Mesothelial cell of epicardium (in vitro differentiated cells): ENCODE measurements around the gene BPHL. TPM values are rescaled to one million over a fixed set of nuclear protein-coding genes. Genes with fewer than 3 reads are reported as not detected.
"Not testable (repeated sequence)": the region's sequence is repeated elsewhere in the genome, so short reads cannot be mapped to it uniquely, and the experiment has no call there.

Experiments used
- DNase-seq, 2 experiments: peaks; one replicate each; pipeline ENCODE4 v3.0.0; 2021; ENCODE audit warnings: low spot score in 2 of 2; ENCODE audit not compliant: unreplicated experiment in 2 of 2
- H3K27ac Mint-ChIP-seq: 2 replicates; pipeline ENCODE4 v1.8.0; 2021; ENCODE audit warnings: mixed read lengths
- H3K27me3 Mint-ChIP-seq: 2 replicates; pipeline ENCODE4 v1.8.0; 2021; ENCODE audit warnings: low read depth, mixed read lengths
- H3K36me3 Mint-ChIP-seq: 2 replicates; pipeline ENCODE4 v1.8.0; 2021; ENCODE audit warnings: mixed read lengths
- H3K4me1 Mint-ChIP-seq: 2 replicates; pipeline ENCODE4 v1.8.0; 2021; ENCODE audit warnings: mixed read lengths
- H3K4me3 Mint-ChIP-seq: 2 replicates; pipeline ENCODE4 v1.8.0; 2021; ENCODE audit warnings: mild to moderate bottlenecking, moderate library complexity, mixed read lengths
- H3K9me3 Mint-ChIP-seq: 2 replicates; pipeline ENCODE4 v1.8.0; 2021; ENCODE audit warnings: mixed read lengths
- total RNA-seq: library from RNA; stranded (reverse); gene quantifications from 3 replicates; pipeline ENCODE4 v1.2.1, GENCODE V29; 2021
- TF ChIP-seq, protein P1 (sequence below): fragments of 200-600 bp; sonication (generic); IDR thresholded peaks from one replicate; pipeline ENCODE4 v1.5.0; 2021; ENCODE audit warnings: antibody characterized with exemption; ENCODE audit not compliant: unreplicated experiment

Gene BPHL
- total RNA-seq, 1 donor from 2014 or later = 49.2 TPM

DNA sequence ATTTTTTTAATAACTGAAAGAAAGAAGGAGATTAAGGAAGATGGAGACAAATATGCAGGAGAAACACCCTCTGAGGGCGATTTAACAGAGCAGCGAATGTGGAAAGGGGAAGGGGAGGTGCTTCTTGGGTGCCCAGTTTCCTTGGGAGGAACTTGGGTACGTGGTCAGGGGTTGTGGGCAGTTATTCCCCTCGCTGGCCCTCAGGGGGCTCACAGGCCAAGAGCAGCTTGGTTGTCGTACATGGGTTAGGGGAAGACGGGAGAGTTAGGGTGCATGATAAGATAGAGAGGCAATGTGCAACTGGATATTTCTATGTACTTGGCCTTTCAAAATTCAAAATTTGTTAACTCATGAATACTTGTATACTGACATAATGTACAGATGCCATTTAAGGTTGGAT, 45.9 kb downstream of the BPHL start:
- no peaks in the 10 kb centered on the region for H3K36me3 Mint-ChIP-seq

DNA sequence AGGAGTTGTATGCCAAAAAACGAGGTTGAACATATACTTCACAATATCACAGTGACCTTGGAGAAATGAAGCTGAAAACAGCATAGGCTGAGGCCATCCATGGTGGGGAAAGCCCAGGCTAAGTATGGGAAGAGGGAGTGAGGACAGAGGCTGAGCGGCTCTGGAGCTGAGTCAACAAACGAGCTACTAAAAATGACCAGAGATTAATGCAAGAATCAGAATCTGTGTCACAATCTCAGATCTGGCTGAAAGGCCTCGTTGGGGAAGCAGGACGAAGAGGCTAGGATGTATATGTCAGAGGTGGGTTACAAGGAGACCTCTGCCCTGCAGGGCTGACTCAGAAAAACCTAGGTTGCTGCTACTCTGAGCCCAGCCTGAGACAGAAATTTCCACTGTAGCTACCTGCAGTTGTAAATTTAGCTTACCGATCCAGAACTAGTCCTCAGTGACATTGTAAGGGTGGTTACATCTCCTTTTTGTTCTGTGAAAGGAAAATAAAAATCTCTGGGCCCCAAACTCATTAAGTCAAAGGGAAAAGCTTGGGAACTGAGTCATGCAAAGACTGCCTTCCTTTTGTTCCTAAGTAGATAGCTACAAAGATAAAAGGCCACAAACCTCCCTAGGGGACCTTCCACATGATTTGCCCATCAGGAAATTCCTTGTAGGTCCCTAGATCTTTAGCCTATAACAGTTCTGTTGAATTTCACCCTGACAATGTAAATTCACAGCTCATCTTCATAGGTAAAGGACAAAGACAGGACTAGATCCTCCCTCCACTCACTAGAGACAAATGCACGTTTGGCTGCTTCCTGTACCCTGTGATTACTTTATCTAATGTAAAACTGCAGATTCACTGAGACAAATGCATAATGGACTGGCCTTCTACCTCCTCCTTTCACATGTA, 47.4 kb downstream of the BPHL start:
- Mint-ChIP-seq H3K36me3 (no peaks in the 10 kb centered on the region), H3K27me3 (peaks cover 14% of the 10 kb centered on the region), H3K4me1 (peaks cover 19% of the 10 kb centered on the region), H3K9me3 (no peaks in the 10 kb centered on the region), H3K4me3 (no peak overlapping the region), H3K27ac (no peak overlapping the region)
- TF ChIP-seq, protein P1, sequence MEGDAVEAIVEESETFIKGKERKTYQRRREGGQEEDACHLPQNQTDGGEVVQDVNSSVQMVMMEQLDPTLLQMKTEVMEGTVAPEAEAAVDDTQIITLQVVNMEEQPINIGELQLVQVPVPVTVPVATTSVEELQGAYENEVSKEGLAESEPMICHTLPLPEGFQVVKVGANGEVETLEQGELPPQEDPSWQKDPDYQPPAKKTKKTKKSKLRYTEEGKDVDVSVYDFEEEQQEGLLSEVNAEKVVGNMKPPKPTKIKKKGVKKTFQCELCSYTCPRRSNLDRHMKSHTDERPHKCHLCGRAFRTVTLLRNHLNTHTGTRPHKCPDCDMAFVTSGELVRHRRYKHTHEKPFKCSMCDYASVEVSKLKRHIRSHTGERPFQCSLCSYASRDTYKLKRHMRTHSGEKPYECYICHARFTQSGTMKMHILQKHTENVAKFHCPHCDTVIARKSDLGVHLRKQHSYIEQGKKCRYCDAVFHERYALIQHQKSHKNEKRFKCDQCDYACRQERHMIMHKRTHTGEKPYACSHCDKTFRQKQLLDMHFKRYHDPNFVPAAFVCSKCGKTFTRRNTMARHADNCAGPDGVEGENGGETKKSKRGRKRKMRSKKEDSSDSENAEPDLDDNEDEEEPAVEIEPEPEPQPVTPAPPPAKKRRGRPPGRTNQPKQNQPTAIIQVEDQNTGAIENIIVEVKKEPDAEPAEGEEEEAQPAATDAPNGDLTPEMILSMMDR = no peak
- no peak for DNase-seq

More for the DNA sequence above, 45.9 kb downstream of the BPHL start:
- no peak for DNase-seq
- Mint-ChIP-seq H3K4me3 (no peak overlapping the region), H3K27me3 (peaks cover 29% of the 10 kb centered on the region), H3K4me1 (peaks cover 26% of the 10 kb centered on the region), H3K9me3 (no peaks in the 10 kb centered on the region), H3K27ac (no peak overlapping the region)
- TF ChIP-seq, protein P1 = no peak

DNA sequence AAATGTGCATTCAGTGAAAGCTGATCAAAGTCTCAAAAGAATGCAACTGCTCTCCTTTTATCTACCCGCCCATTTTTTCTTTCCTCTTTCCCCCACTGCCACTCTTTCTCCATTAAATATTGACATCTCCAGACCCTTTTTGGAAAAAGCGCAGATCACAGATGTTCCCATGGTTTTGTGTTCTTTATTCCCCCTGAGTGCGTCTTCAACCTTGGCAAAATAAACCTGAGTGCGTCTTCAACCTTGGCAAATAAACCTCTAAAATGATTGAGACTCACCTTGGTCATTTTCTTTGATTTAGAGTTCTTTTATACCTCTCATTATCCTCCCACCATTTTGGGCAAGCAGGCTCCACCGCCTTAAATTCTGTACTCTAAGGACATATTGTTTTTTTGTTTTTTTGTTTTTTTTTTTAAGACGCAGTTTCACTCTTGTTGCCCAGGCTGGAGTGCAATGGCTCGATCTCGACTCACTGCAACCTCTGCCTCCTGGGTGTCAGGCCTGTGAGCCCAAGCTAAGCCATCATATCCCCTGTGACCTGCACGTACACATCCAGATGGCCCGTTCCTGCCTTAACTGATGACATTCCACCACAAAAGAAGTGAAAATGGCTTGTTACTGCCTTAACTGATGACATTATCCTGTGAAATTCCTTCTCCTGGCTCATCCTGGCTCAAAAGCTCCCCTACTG, 48.2 kb downstream of the BPHL start:
- H3K4me1 Mint-ChIP-seq = peaks cover 20% of the 10 kb centered on the region
- not testable (repeated sequence) for H3K9me3 Mint-ChIP-seq, H3K36me3 Mint-ChIP-seq, H3K27ac Mint-ChIP-seq, H3K4me3 Mint-ChIP-seq, DNase-seq, H3K27me3 Mint-ChIP-seq

DNA sequence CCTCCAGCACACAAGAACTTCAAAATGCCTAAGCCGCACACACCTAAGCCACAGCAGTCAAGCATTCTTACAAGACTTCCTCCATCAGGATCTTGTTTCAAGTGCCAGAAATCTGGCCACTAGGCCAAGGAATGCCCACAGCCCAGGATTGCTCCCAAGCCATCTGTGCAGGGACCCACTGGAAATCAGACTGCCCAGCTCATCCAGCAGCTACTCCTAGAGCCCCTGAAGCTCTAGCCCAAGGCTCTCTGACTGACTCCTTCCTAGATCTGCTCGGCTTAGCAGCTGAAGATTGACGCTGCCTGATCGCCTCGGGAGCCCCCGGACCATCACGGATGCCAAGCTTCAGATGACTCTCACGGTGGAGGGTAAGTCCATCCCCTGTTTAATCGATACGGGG, 49.5 kb downstream of the BPHL start:
- not testable (repeated sequence) for H3K4me3 Mint-ChIP-seq, H3K9me3 Mint-ChIP-seq, H3K36me3 Mint-ChIP-seq, H3K27me3 Mint-ChIP-seq, H3K27ac Mint-ChIP-seq, DNase-seq
- H3K4me1 Mint-ChIP-seq = peaks cover 27% of the 10 kb centered on the region

DNA sequence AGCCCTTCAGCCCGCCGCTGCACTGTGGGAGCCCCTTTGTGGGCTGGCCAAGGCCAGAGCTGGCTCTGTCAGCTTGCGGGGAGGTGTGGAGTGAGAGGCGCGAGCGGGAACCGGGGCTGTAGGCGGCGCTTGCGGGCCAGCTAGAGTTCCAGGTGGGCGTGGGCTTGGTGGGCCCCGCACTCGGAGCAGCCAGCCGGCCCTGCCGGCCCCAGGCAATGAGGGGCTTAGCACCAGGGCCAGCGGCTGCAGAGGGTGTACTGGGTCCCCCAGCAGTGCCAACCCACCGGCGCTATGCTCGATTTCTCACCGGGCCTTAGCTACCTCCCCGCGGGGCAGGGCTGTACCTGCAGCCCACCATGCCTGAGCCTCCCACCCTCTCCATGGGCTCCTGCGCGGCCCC, 52.2 kb downstream of the BPHL start:
- DNase-seq, H3K9me3 Mint-ChIP-seq, H3K36me3 Mint-ChIP-seq, H3K27ac Mint-ChIP-seq, H3K4me3 Mint-ChIP-seq, H3K27me3 Mint-ChIP-seq: not testable (repeated sequence)
- H3K4me1 Mint-ChIP-seq = peaks cover 23% of the 10 kb centered on the region

DNA sequence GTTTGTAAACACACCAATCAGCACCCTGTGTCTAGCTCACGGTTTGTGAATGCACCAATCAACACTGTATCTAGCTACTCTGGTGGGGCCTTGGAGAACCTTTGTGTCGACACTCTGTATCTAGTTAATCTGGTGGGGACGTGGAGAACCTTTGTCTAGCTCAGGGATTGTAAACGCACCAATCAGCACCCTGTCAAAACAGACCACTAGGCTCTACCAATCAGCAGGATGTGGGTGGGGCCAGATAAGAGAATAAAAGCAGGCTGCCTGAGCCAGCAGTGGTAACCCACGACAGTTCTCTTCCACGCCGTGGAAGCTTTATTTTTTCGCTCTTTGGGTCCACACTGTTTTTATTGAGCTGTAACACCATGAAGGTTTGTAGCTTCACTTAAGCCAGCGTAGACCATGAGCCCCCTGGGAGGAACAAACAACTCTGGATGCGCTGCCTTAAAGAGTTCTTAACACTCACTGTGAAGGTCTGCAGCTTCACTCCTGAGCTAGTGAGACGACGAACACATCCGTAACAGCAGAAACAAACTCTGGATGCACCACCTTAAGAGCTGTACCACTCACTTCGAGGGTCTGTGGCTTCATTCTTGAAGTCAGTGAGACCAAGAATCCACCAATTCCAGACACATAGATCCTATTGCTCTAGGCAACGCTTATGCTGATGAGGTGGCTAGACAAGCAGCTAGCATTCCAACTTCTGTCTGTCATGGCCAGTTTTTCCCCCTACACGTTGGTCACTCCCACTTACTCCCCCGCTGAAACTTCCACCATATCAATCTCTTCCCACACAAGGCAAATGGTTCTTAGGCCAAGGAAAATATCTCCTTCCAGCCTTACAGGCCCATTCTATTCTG, 53.0 kb downstream of the BPHL start:
- H3K9me3 Mint-ChIP-seq, DNase-seq, H3K4me3 Mint-ChIP-seq, H3K36me3 Mint-ChIP-seq, H3K27ac Mint-ChIP-seq, H3K27me3 Mint-ChIP-seq: not testable (repeated sequence)
- H3K4me1 Mint-ChIP-seq = peaks cover 20% of the 10 kb centered on the region

DNA sequence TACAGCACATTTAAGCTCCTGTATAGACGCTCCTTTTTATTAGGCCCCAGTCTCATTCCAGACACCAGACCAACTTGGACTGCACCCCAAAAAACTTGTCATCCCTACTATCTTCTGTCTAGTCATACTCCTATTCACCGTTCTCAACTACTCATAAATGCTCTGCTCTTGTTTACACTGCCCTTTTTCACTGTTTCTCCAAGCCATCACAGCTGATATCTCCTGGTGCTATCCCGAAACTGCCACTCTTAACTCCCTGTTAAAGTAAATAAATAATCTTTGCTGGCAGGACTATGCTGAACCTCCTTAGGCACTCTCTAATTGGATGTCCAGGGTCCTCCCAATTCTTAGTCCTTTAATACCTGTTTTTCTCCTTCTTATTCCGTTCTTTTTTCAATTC, 54.3 kb downstream of the BPHL start:
- not testable (repeated sequence) for H3K9me3 Mint-ChIP-seq, H3K27me3 Mint-ChIP-seq, H3K27ac Mint-ChIP-seq, DNase-seq, H3K4me3 Mint-ChIP-seq, H3K36me3 Mint-ChIP-seq
- H3K4me1 Mint-ChIP-seq = peaks cover 15% of the 10 kb centered on the region

DNA sequence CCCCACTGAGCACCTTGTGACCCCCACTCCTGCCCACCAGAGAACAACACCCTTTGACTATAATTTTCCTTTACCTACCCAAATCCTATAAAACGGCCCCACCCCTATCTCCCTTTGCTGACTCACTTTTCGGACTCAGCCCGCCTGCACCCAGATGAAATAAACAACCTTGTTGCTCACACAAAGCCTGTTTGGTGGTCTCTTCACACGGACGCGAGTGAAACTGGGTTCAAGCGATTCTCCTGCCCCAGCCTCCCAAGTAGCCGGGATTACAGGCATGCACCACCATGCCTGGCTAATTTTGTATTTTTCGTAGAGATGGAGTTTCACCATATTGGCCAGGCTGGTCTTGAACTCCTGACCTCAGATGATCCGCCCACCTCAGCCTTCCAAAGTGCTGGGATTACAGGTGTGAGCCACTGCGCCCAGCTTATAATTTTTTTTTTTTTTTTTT, 55.2 kb downstream of the BPHL start:
- not testable (repeated sequence) for H3K4me3 Mint-ChIP-seq

More for the DNA sequence above, 55.2 kb downstream of the BPHL start:
- not testable (repeated sequence) for DNase-seq, H3K27me3 Mint-ChIP-seq, H3K9me3 Mint-ChIP-seq, H3K27ac Mint-ChIP-seq, H3K36me3 Mint-ChIP-seq
- H3K4me1 Mint-ChIP-seq = peaks cover 15% of the 10 kb centered on the region
